ENCODE results near the gene ATP6V0A4.

ATP6V0A4 gene

GRCh38 chr7:138773176-138773575, 24.8 kb downstream of the ATP6V0A4 start:
- Histone ChIP-seq H3K27ac (replicated peaks) (no peak overlapping the region), H3K27me3 (ENCODE audit: insufficient read depth, poor library complexity, severe bottlenecking) (no peaks in the 10 kb centered on the region), H3K4me3 (replicated peaks; ENCODE audit: insufficient read depth, low read length) (no peak overlapping the region)
- no peak for DNase-seq (ENCODE audit: low read depth in 1 of 2, low spot score in 1 of 2)
- TF ChIP-seq CTCF (IDR thresholded peaks at IDR 0.05; ENCODE audit: insufficient read depth, low read length) (no peak), POLR2AphosphoS5 (IDR thresholded peaks at IDR 0.05; ENCODE audit: low read depth) (no peak), REST (IDR thresholded peaks at IDR 0.05; ENCODE audit: insufficient replicate concordance, low read depth) (no peak), SPI1 (IDR thresholded peaks at IDR 0.05; ENCODE audit: borderline replicate concordance, low read depth) (no peak), GABPA (IDR thresholded peaks at IDR 0.05; ENCODE audit: low read depth) (no peak)

GRCh38 chr7:138770904-138771303, 27.1 kb downstream of the ATP6V0A4 start:
- TF ChIP-seq SPI1 (IDR thresholded peaks at IDR 0.05; ENCODE audit: borderline replicate concordance, low read depth) (no peak), CTCF (IDR thresholded peaks at IDR 0.05; ENCODE audit: insufficient read depth, low read length) (no peak), REST (IDR thresholded peaks at IDR 0.05; ENCODE audit: insufficient replicate concordance, low read depth) (no peak), POLR2AphosphoS5 (IDR thresholded peaks at IDR 0.05; ENCODE audit: low read depth) (no peak), GABPA (IDR thresholded peaks at IDR 0.05; ENCODE audit: low read depth) (no peak)
- Histone ChIP-seq H3K27me3 (ENCODE audit: insufficient read depth, poor library complexity, severe bottlenecking) (no peaks in the 10 kb centered on the region), H3K4me3 (replicated peaks; ENCODE audit: insufficient read depth, low read length) (no peak overlapping the region), H3K27ac (replicated peaks) (no peak overlapping the region)
- no peak for DNase-seq (ENCODE audit: low read depth in 1 of 2, low spot score in 1 of 2)

GRCh38 chr7:138768241-138768640, 29.8 kb downstream of the ATP6V0A4 start:
- no peak overlapping the region for H3K27ac ChIP-seq (replicated peaks)
- no peak for TF ChIP-seq GABPA (IDR thresholded peaks at IDR 0.05; ENCODE audit: low read depth)
- TF ChIP-seq CTCF (IDR thresholded peaks at IDR 0.05; ENCODE audit: insufficient read depth, low read length) = no peak
- TF ChIP-seq POLR2AphosphoS5 (IDR thresholded peaks at IDR 0.05; ENCODE audit: low read depth) = no peak
- no peak for TF ChIP-seq REST (IDR thresholded peaks at IDR 0.05; ENCODE audit: insufficient replicate concordance, low read depth)
- no peak for TF ChIP-seq SPI1 (IDR thresholded peaks at IDR 0.05; ENCODE audit: borderline replicate concordance, low read depth)
- H3K27me3 ChIP-seq (ENCODE audit: insufficient read depth, poor library complexity, severe bottlenecking) = no peaks in the 10 kb centered on the region
- H3K4me3 ChIP-seq (replicated peaks; ENCODE audit: insufficient read depth, low read length) = no peak overlapping the region
- no peak for DNase-seq (ENCODE audit: low read depth in 1 of 2, low spot score in 1 of 2)
